ENCODE results near the gene RERE.

GRCh38 chr1:8670371-8670818 lies 147.0 kb downstream of the RERE start:
- TF ChIP-seq EZH2 (IDR thresholded peaks at IDR 0.05) (no peak), POLR2AphosphoS5 (IDR thresholded peaks at IDR 0.05; ENCODE audit: borderline replicate concordance, low read depth, low read length) (no peak)

Measured in SK-N-MC (cell line).